HG03571 (cell line): ENCODE measurements around the gene ZNF582.
"Not testable (repeated sequence)": the region's sequence is repeated elsewhere in the genome, so short reads cannot be mapped to it uniquely, and the experiment has no call there.

ENCODE experiments used
- ATAC-seq: cut with Tn5 transposase; IDR thresholded peaks from one replicate; pipeline ENCODE4 v1.9.1; 2021; ENCODE audit not compliant: unreplicated experiment

ZNF582 gene

DNA sequence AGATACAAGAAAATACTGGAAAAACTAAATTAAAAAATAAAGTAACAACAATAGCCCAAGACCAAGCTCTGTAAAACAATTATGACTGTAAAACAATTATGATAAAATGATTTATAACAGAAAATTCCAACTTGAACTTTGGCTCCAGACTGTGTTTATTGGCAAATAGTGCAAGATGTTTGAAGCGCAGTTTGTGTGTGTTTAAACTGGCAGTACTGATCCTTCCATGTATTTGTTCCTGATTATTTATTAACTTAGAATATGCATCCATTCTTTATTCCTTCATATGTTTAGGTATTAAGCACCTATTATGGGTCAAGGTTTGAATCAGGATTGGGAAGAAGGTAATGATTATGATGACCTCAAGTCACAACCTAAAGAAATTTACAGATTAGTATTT is 37.8 kb downstream of the ZNF582 start:
- no peak for ATAC-seq

DNA sequence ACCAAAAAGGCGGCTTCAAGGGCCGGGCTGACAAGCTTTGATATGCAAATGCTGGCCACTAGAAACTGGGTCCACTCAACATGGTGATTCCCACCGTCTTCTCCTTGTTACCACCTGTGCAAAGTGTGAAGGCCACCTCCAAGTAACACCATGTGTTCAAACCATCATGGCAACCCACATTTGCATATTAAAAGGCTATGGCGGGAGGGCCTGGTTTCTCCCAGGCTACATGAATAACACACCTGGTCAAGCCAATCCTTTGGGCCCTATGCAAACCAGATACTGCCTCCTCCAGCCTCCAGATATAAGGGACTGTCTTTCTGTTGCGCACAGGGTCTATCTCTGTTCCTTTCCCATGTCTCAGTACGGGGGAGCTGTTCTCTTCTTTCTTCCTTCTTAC is 42.1 kb downstream of the ZNF582 start:
- ATAC-seq: no peak

DNA sequence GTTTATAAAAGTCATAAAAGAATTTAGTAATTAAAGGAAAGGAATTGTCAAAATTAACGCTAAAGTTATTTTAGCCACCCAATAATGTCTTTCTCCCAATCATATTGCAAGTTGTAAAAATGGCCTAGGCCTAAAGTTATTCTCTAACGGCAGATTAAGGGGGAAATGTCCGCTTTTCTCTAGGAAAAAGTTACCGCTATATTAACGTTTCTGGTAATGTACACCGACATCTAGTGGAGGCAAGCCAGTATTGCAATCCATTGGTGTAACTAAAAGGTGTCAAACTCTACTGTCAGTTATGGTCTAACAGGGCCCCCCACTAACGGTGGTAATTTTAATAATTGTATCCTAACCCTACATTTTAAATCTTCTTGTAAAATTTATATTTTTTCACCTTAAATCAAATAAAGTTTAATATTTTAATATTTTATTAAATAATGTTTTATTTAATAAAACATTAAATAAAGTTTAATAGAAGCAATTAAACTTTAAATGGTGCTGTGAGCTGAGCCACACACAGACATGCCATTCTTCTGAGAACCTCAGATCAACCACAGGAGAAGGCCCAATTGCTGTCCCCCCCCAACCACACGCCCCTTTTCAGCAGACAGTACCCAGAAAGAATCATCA is 42.8 kb downstream of the ZNF582 start:
- no peak for ATAC-seq

DNA sequence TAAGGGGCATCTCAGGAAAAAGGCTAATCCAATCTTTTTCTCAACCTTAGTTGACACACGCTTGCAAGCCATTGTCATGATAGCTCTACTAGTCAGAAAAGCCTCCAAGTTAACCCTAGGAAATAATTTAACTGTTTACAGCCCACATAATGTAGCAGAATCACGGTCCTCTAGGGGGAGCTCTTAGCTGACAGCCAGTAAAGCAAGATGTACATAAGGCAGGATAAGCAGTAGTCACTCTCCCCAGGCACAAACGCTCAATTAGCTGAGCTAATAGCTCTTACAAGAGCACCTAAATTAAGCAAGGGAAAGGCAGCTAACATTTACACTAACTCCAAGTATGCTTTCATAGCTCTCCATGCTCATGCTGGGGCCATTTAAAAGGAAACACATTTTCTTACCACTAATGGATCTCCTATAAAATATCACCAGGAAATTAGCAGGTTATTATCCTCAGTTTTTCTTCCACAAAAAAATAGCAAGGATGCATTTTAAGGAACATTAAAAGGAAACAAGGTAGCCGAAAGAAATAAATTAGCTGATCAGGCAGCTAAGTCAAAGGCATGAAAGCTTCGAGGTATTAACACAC is 45.0 kb downstream of the ZNF582 start:
- no peak for ATAC-seq

DNA sequence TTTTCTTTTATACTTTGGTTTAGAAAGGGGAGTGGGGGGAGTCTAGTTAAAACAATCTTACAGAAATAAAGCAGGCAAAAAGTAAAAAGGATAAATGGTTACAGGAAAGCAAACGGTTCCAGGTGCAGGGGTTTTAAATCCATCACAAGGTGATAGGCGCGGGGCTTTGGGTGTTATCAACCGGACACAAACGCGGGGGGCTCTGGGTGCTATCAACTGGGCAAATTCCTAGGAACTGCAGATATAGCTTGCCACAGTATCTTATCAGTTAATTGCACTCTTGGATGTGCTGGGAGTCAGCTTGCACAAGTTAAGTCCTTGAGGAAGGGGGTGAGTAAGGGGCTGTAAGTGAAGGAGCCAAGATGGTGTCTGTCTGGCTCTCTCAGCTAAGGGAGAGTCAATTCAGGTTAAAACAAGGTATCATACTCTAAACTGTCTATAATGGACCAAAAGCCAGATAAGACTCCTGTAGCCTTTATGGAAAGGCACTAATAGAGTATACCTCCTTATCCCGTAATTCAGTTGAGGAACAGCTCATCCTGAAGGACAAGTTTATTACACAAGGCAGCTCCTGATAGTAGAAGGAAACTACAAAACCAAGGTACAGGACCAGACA is 46.1 kb downstream of the ZNF582 start:
- no peak for ATAC-seq

DNA sequence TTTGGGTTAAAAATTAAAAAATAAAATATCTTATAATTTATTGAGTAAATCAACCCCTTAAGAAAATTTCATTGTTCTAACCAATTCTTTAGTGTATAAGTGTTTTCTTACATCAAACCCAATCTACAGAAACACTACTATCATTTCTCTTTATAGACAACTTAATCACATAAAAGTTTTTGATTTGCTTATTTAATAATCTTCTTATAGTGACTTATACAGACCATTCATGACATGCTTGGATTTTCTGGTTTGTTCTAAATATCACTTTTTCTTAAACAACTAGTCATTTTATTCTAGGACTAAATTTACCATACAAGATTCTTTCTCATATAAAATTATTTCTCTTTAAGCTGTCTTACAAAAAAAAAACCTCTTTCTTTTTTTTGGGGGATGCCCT is 51.4 kb downstream of the ZNF582 start:
- no peak for ATAC-seq

DNA sequence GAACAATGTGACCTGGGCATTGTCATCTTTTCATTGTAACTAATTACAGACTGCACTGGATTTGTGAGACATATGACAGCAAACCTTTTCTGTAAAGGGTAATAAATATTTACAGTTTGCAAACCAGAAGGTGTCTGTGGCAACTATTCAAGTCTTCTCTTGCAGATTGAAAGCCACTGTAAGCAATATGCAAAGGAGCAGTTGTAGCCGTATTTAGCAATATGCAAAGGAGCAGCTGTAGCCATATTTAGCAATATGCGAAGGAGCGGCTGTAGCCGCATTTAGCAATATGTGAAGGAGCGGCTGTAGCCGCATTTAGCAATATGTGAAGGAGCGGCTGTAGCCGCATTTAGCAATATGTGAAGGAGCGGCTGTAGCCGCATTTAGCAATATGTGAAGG is 54.3 kb downstream of the ZNF582 start:
- ATAC-seq: not testable (repeated sequence)

DNA sequence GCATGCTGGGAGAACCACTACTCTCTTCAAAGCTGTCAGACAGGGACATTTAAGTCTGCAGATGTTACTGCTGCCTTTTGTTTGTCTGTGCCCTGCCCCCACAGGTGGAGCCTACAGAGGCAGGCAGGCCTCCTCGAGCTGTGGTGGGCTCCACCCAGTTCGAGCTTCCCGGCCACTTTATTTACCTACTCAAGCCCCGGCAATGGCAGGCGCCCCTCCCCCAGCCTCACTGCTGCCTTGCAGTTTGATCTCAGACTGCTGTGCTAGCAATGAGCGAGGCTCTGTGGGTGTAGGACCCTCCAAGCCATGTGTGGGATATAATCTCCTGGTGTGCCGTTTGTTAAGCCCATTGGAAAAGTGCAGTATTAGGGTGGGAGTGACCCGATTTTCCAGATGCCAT is 56.3 kb downstream of the ZNF582 start:
- ATAC-seq: not testable (repeated sequence)

DNA sequence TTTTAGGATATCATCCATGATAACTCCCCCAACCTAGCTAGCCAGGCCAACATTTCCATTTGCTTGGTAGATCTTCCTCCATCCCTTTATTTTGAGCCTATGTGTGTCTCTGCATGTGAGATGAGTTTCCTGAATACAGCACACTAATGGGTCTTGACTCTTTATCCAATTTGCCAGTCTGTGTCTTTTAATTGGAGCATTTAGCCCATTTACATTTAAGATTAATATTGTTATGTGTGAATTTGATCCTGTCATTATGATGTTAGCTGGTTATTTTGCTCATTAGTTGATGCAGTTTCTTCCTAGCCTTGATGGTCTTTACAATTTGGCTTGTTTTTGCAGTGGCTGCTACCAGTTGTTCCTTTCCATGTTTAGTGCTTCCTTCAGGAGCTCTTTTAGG is 58.0 kb downstream of the ZNF582 start:
- ATAC-seq: not testable (repeated sequence)

DNA sequence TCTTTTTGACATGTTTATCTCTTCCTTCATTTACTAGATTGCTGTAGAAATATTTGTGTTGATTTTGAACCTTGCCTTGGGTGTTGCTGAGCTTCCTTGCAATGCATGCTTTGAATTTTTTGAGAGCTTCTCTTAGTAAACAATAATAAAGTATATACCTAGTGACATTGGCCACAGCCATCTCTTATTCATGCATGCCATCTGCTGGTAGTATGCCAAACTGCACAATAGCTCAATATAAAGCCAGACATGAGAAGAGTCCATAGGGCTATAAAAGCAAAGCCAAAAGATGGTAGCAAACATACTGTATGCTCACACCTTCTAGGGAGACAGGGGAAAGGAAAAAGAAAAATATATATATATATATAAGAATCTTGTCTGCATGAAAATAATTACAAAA is 59.8 kb downstream of the ZNF582 start:
- no peak for ATAC-seq
